GM12892 (cell line): ENCODE measurements around the gene NPFF.

Experiments used
- DNase-seq: peaks from one replicate; pipeline ENCODE4 v3.0.0; 2011; ENCODE audit not compliant: insufficient read length
- FAIRE-seq: peaks from 2 replicates; lab custom pipeline; 2011; peaks lifted over from hg19 to GRCh38; lab: Jason Lieb, UNC
- POLR2A ChIP-seq: IDR thresholded peaks from 2 replicates; pipeline ENCODE4 v1.6.1; 2011; ENCODE audit warnings: low read depth, low read length, control low read depth
- POLR2AphosphoS5 ChIP-seq: IDR thresholded peaks from 2 replicates; pipeline ENCODE4 v1.6.1; 2011; ENCODE audit warnings: low read depth, low read length, control low read depth
- TAF1 ChIP-seq: IDR thresholded peaks from 2 replicates; pipeline ENCODE4 v1.6.1; 2011; ENCODE audit warnings: low read depth, mild to moderate bottlenecking, control low read depth, low read length, borderline replicate concordance

NPFF gene

GRCh38 chr12:53532021-53532420, 24.7 kb upstream of the NPFF start:
- no peak for FAIRE-seq
- DNase-seq: no peak

DNA sequence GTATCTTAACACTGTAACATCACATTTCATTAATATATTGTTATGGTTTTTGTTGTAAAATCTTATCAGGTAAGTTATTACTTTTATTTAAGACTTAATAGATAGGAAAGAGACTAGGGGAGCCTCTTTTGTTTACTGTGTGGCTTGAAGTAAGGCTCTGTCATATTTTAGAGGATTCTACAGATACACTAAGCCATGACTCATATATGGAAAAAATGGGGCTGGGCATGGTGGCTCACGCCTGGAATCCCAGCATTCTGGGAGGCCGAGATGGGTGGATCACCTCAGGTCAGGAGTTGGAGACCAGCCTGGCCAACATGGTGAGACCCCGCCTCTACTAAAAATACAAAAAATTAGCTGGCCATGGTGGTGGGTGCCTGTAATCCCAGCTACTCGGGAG, 23.6 kb upstream of the NPFF start:
- TF ChIP-seq POLR2A: no peak
- no peak for TF ChIP-seq POLR2AphosphoS5
- no peak for TF ChIP-seq TAF1
- DNase-seq: no peak
- no peak for FAIRE-seq

More at GRCh38 chr12:53532021-53532420, 24.7 kb upstream of the NPFF start:
- no peak for TF ChIP-seq TAF1
- no peak for TF ChIP-seq POLR2A
- no peak for TF ChIP-seq POLR2AphosphoS5

DNA sequence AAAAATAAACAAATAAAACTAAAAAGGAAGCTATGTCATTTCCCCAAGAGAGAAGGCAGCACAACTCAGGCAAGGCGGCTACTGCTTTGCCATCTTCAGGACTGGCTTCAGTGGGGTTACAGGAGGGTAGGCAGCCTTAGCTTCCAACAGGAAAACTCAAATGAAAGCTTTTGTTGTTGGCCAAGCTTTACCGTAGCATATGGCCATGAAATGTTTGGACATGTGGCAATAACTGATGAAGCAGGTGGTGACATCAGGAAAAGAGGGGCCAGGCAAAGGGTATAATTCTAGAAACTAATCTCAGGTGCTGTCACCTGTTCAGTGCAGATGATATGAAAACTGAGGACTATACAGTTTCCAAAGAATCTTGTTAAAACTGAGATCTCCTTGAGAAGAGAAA, 22.8 kb upstream of the NPFF start:
- FAIRE-seq: no peak
- TF ChIP-seq TAF1 (no peak), POLR2A (no peak), POLR2AphosphoS5 (no peak)
- no peak for DNase-seq

- FAIRE-seq (no peak), DNase-seq (no peak)
- TF ChIP-seq POLR2A (no peak), TAF1 (no peak), POLR2AphosphoS5 (no peak)
These were observed 17.2 kb upstream of the NPFF start for GRCh38 chr12:53524476-53524875.

DNA sequence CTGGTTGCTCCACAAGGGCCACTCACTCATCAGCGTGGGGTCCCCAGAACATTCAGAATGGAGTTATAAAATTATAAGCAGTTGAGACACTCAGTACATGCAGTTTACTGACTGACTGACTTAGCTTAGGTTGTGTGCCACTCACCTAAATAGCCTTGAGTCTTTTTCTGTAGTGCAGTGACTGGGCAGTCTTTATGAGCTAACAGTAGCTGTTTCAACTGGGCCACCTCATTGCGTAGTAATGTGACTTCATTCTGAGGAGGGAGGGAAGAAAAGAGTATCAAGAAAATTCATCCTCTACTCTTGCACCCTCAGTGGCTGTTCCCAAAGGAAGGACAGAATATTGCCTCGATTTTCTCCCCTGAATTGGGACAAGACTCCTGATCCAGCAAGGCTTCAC, 15.8 kb upstream of the NPFF start:
- FAIRE-seq (no peak), DNase-seq (no peak)
- TF ChIP-seq TAF1 (no peak), POLR2A (no peak), POLR2AphosphoS5 (no peak)

- TF ChIP-seq TAF1: no peak
- TF ChIP-seq POLR2A: no peak
- DNase-seq (no peak), FAIRE-seq (no peak)
These were observed 11.1 kb upstream of the NPFF start for GRCh38 chr12:53518381-53518780.

- FAIRE-seq (no peak), DNase-seq (no peak)
- no peak for TF ChIP-seq POLR2AphosphoS5
- TF ChIP-seq TAF1: no peak
- TF ChIP-seq POLR2A: no peak
These were observed 9.6 kb upstream of the NPFF start for GRCh38 chr12:53516758-53517455.

DNA sequence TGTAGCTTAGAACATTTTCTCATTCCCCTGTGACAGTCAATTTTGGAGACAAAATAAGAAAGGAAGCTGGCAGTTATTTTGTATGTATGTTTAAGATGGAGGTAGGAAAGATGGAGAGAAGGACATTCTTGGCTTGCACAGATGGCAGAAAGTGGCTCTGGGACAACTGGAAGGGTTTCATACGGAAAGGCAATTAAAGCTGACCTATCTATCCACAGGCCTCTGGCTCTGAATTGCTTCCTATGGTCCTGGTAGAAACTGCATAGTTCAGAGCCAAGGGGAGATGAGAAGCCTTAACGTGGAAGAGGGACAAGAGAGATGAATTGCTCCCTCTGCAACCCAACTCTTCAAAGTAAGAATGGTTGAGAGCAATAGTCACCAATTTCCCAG, 8.0 kb upstream of the NPFF start:
- TF ChIP-seq POLR2AphosphoS5 (no peak), POLR2A (no peak), TAF1 (no peak)
- no peak for FAIRE-seq
- DNase-seq: no peak

- FAIRE-seq: no peak
- TF ChIP-seq POLR2AphosphoS5 (no peak), POLR2A (no peak), TAF1 (no peak)
These were observed 7.5 kb upstream of the NPFF start for GRCh38 chr12:53514628-53515290.

GRCh38 chr12:53513712-53514410, 6.6 kb upstream of the NPFF start:
- TF ChIP-seq TAF1 (no peak), POLR2AphosphoS5 (no peak), POLR2A (no peak)
- FAIRE-seq (no peak), DNase-seq (no peak)

More at GRCh38 chr12:53514628-53515290, 7.5 kb upstream of the NPFF start:
- DNase-seq: no peak

DNA sequence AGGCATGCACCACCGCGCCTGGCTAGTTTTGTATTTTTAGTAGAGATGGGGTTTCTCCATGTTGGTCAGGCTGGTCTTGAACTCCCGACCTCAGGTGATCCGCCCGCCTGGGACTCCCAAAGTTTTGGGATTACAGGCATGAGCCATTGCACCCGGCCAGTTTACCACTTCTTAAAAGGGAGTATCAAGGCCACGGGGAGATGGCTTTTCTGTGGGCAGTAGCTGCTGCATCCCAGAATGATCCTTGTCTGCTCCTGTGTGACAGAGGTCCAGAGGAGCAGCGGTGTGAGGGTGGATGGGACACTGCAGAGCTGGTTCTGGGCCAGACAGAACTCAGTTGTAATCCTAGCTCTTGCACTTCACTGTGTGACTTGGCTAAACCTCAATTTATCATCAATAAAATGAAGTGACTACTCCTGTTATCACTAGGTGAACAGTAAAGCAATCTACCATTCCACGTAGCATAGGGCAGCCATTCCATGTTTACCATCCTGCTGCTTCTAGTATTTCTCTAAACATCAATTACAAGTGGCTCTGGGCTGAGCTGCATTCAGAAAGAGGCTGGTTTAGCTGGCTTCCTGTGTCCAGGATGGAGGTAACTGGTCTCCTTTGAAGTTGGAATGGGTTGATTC, 3.0 kb upstream of the NPFF start:
- DNase-seq (no peak), FAIRE-seq (no peak)
- no peak for TF ChIP-seq POLR2AphosphoS5
- no peak for TF ChIP-seq POLR2A
- no peak for TF ChIP-seq TAF1
